MV-4-11 (cell line): ENCODE data around the gene POLQ.
"Not testable (repeated sequence)": the region's sequence is repeated elsewhere in the genome, so short reads cannot be mapped to it uniquely, and the experiment has no call there.

ENCODE experiments used
- DNase-seq: peaks from one replicate; lab custom pipeline; 2025; lab: John Stamatoyannopoulos, UW

Gene POLQ

GRCh38 chr3:121545574-121546455, at the start of gene POLQ:
TSS of gene POLQ (minus strand) at chr3:121545988. CDS start at chr3:121545877, 111 bp downstream.
- peak; percentile 97 for DNase-seq

GRCh38 chr3:121594850-121595249, 49.1 kb upstream of the POLQ start:
- no peak for DNase-seq

DNA sequence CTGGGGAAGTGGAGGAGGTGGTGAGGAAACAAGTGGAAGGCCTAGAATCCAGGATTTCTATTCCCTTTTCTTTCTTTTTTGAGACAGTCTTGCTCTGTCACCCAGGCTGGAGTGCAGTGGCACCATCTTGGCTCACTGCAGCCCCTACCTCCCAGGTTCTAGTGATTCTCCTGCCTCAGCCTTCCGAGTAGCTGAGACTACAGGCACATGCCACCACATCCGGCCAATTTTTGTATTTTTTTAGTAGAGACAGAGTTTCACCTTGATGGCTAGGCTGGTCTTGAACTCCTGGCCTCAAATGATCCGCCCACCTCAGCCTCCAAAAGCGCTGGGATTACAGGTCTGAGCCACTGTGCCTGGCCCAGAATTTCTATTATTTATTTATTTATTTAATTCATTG, 48.0 kb upstream of the POLQ start:
- not testable (repeated sequence) for DNase-seq

DNA sequence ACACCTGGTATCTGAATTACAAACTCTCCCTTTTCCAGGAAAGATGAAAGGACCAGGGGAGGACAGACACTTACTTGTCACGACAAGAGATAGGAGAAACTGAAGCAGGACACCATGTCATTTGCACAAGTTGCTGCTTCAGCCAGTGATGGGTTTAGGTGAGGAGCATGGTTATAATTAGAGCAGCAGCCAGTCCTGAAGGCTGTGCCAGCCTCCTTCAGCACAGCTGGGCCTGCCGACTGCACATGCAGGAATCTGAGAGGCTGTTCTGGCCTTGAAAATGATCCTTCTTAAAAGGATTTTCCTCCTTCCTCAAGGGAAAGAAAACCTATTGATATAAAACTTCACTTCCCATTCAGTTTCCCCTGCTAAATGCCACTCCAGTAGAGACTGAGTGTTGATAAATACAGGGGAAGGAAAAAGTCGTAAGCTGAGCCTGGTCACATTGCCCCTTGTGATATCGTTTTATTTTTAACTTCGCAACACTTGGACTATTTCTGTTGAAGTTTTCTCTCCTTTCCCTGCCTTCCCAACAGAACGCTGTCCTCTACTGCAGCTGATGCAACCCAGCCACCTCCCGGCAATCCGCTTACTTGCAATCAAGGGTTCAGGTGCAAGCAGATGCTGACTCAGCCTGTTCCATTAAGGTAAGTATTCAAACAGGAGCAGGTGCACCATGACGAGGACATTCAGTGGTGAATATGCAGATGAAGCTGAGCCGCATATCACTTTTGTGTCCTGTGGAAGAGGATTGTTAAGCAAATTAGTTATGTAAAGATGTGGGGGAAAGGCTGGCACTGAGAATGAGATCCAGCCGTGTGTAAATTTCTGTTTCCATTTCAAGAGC, 47.3 kb upstream of the POLQ start, which contains the start of gene FBXO40:
TSS of gene FBXO40 (plus strand) at position 524 of the 847 bp plus-strand sequence. CDS start 27,197 bp downstream, outside the sequence.
- no peak for DNase-seq

- no peak for DNase-seq
These were observed 38.6 kb upstream of the POLQ start for GRCh38 chr3:121584418-121584817.

DNA sequence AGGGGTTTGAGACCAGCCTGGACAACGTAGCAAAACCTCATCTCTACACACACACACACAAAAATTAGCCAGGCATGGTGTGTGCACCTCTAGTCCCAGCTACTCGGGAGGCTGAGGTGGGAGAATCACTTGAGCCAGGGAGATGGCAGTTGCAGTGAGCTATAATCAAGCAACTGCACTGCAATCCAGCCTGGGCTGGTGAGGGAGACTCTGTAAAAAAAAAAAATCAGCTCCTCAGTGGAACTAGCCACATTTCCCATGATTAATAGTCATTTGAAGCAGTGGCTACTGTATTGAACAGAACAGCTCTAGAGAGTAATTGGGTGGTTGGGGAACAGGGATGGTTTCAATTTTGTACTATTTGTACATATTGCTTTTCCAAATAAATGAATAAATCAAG, 35.9 kb upstream of the POLQ start:
- no peak for DNase-seq

GRCh38 chr3:121574449-121574848, 28.7 kb upstream of the POLQ start:
- no peak for DNase-seq

- no peak for DNase-seq
These were observed 21.9 kb upstream of the POLQ start, which contains the start of gene ARGFX for GRCh38 chr3:121567649-121568048. TSS of gene ARGFX (plus strand) at chr3:121567949. CDS start at chr3:121570714, 2,765 bp downstream.

DNA sequence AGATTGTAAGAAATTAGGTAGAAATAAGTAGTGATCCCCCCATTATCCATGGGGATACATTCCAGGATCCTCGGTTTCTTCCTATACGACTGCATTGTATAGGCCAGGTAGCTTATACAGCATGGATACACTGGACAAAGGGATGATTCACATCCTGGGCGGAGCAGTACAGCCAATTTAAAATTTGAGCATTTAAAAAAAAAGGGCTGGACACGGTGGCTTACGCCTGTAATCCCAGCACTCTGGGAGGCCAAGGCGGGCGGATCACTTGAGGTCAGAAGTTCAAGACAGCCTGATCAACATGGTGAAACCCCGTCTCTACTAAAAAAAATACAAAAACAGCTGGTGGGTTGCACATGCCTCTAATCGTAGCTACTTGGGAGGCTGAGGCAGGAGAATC, 21.0 kb upstream of the POLQ start:
- no peak for DNase-seq

GRCh38 chr3:121562148-121562547, 16.4 kb upstream of the POLQ start:
- DNase-seq = no peak

- no peak for DNase-seq
These were observed 11.7 kb upstream of the POLQ start for GRCh38 chr3:121557426-121557934.

GRCh38 chr3:121552797-121553196, 7.0 kb upstream of the POLQ start:
- DNase-seq = no peak

DNA sequence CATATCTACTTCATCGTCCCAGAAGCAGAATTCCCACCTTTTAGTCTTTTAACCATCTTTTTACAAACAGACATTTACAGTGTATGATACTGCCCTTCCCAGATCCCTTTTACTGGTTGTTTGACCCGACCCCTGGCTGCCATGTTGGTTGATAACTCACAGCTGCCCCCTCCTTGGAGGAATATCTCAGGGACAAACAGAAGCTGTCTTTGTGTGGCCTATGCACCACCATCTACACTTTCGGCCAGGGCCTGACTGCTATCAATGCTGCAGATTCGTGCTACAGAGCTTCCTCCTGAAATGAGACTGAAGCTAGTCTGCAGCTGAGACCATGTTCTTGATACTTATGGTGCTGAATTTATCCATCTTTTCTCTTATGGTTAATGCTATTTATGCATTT, 6.6 kb upstream of the POLQ start:
- no peak for DNase-seq

DNA sequence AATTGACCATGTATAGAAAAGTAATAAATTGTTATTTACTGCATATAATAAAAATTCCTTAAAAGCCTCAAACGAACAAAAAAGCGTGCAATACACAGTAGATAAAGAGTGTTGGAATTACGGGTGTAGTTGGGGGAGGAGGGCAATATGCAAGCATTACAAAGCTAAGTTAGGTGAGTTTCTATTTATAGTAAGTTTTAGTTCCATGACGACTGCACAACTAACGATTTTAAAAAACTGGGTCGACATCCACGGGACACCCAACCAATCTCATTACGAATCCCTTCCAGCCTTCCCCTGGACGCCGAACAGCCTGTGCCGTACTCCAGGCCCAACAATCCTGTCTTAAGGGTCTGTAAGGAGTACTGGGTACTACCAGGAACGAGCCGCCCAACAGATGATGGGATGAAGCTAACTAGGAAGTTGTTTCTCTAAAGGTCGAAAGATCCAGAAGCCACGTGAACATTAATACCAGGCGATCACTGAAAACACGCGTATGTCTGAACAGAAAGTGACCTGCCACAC, 677 bp downstream of the POLQ start:
- no peak for DNase-seq

DNA sequence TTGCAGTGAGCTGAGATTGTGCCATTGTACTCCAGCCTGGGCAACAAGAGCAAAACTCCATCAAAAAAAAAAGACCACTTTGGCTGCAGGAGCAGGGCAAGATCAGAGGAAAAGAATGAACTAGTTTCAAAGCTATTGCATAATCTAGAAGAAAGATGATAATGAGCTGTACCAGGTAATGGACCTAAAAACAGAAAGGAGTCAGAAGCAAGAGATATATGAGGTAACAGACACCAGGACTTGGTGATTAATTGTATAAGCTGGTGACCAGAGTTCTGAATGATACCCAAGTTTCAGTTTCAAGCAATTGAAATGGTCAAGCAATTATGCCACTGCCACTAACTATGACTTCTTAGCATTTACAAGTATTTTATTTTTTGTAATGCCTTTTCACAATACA, 2.9 kb downstream of the POLQ start:
- DNase-seq = no peak

DNA sequence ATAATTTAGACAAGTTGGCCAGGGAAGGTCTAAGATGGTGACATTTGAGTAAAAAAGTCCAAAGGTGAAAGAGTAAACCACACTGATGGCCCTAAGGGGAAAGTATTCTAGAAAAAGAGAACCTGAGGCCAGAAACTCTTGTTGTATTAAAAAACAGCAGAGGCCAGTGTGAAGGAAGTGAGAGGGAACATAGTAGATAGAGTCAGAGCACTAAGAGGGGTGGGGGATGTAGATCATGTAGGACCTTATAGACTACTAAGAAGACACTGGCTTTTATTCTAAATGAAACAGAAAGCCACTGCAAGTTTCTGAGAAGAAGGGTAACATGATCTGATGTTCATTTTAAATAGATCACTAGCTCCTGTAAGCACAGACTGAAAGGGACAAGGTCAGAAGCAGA, 14.5 kb downstream of the POLQ start:
- DNase-seq = no peak

DNA sequence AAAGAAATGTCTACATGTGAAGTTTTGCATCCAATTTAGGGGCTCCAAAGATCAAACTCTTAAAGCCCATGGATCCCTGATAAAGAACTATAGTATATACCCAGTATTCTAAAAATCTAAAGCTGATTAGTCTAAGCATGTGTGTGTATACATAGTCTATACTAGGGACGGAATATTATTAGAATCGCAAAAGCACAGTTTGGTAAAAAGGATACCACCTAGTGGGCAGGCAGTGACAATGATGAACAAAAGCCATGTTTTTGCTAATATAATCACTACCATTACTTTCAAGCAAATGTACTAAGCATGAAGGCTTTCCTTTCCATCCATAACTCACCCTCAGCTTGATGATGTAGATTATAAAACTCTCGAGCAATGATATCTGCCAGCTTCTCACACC, 16.5 kb downstream of the POLQ start:
- no peak for DNase-seq

- no peak for DNase-seq
These were observed 25.3 kb downstream of the POLQ start for GRCh38 chr3:121520510-121520909.

GRCh38 chr3:121517953-121518655, 27.7 kb downstream of the POLQ start:
- no peak for DNase-seq

DNA sequence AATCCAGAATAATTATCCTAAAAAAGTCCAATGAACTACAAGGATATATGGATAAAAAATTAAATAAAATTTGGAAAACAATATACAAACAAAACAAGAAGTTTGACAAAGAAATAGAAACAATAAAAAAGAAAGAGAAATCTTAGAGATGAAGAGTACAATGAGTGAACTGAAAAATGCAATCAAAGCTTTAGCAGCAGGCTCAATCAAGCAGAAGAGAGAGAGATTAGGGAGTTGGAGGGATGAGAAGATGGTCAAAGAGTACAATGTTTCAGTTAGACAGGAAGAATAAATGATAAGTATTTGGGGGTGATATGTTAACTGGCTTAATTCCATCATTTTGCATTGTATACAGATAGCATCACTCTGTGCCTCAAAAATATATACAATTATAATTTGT, 29.9 kb downstream of the POLQ start:
- DNase-seq = no peak

DNA sequence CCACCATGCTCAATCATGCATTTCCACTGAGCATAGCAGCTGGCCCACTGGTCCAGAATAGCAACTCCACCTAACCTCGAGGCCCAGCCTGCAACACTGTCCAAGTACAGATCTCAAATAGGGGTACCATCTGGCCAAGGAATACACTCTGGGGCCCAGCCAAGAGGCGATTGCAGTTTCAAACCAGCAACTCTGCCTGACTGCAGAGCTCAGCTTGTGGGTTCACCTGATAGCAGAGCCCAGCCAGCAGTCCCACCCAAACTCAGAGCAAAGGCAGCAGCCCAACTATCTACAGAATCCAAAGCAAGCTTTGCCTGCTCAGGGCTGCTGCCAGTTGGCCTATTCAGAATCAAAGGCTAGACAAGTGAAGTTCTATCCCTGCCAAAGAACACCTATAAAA, 30.5 kb downstream of the POLQ start:
- DNase-seq = no peak

- DNase-seq = no peak
These were observed 31.3 kb downstream of the POLQ start for GRCh38 chr3:121514496-121514895.
